Coronary artery (tissue), 2 donors: Measurements from ENCODE around the gene ASMTL.
"Not testable (repeated sequence)": the region's sequence is repeated elsewhere in the genome, so short reads cannot be mapped to it uniquely, and the experiment has no call there.

Source experiments
- DNase-seq: peaks from one replicate; pipeline ENCODE4 v3.0.0-alpha.2; 2017; ENCODE audit warnings: low spot score
- H3K27ac ChIP-seq, 2 donors: fragments of 200-600 bp; sonication (generic); one replicate each; pipeline ENCODE4 v1.5.1; 2016 to 2019
- H3K4me3 ChIP-seq: fragments of 200-600 bp; sonication (generic); 2 replicates; pipeline ENCODE4 v1.5.1; 2016; ENCODE audit warnings: mild to moderate bottlenecking, moderate library complexity
- TF ChIP-seq, protein P1 (sequence below): fragments of 200-600 bp; sonication (generic); IDR thresholded peaks from one replicate; pipeline ENCODE4 v1.5.1; 2019; ENCODE audit warnings: antibody characterized with exemption

ASMTL gene

GRCh38 chrX:1434871-1435240, 17.9 kb downstream of the ASMTL start:
- no peak for DNase-seq
- TF ChIP-seq, protein P1, sequence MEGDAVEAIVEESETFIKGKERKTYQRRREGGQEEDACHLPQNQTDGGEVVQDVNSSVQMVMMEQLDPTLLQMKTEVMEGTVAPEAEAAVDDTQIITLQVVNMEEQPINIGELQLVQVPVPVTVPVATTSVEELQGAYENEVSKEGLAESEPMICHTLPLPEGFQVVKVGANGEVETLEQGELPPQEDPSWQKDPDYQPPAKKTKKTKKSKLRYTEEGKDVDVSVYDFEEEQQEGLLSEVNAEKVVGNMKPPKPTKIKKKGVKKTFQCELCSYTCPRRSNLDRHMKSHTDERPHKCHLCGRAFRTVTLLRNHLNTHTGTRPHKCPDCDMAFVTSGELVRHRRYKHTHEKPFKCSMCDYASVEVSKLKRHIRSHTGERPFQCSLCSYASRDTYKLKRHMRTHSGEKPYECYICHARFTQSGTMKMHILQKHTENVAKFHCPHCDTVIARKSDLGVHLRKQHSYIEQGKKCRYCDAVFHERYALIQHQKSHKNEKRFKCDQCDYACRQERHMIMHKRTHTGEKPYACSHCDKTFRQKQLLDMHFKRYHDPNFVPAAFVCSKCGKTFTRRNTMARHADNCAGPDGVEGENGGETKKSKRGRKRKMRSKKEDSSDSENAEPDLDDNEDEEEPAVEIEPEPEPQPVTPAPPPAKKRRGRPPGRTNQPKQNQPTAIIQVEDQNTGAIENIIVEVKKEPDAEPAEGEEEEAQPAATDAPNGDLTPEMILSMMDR: no peak
- no peak overlapping the region for H3K4me3 ChIP-seq
- H3K27ac ChIP-seq: no peak overlapping the region

DNA sequence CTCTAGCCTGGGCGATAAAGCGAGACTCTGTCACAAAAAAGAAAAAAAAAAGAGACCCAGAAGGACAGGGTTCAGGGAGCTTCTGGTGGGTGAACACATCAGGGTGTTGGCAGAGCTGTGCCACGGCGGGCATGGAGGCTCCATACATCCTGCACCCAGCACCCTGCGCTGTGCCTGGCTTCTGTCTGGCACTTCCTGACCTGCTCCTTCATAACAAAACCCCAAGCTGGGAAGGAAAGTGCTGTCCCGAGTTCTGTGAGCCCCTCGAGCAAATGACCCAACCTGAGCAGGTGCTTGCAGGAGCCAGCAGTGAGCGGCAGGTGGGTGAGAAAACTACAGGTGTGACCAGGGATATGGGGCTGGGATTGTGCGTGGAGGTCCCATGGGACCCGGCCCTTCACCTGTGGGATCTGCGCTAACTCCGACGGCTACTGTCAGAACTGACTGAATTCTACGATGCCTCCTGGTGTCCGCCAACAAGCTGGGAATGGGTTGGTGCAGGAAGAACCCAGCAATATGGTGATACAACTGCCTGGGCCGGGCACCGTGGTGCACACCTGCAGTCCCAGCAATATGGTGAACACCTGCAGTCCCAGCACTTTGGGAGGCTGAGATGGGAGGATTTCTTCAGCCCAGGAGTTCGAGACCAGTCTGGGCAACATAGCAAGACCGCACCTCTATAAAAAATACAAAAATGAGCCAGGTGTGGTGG, 18.9 kb downstream of the ASMTL start:
- DNase-seq: no peak
- Histone ChIP-seq H3K27ac (no peak overlapping the region), H3K4me3 (no peak overlapping the region)
- TF ChIP-seq, protein P1: no peak

- no peak for DNase-seq
- TF ChIP-seq, protein P1: no peak
These were observed 22.3 kb downstream of the ASMTL start for GRCh38 chrX:1430451-1430850.

DNA sequence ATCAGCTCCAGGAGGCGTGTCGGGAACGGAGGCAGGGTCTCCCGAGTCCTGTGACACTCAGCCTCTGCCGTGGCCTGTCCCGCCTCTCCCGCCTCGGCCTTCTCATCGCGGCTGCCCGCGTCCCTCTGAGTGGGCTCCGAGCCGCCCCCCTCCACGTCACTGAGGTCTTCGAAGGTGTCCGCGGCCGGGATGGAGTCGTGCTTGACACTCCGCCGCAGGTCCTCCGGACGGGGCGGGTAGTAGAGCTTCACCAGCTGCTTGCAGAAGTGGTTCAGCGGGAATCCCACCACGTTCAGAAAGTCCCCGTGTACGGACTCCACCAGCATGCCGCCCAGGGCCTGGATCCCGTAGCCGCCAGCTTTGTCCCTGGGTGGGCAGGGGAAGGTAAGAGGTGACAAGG, 25.0 kb downstream of the ASMTL start:
- TF ChIP-seq, protein P1: no peak

More at GRCh38 chrX:1430451-1430850, 22.3 kb downstream of the ASMTL start:
- no peak overlapping the region for H3K27ac ChIP-seq
- no peak overlapping the region for H3K4me3 ChIP-seq

DNA sequence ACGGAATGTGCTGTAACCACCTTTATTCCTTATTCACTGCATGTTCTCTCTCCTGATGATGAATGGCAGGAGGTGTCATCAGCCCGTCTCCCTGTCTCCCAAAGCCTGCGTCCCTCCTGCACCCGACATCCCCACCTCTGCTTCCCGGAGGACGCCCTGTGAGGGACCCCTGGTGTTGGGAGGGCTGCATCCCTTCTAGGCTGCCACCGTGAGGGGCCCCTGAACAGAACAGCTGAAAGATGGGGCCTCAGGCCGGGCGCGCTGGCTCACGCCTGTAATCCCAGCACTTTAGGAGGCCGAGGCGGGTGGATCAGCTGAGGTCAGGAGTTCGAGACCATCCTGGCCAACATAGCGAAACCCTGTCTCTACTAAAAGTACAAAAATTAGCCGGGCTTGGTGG, 26.4 kb downstream of the ASMTL start:
- H3K27ac ChIP-seq, DNase-seq, H3K4me3 ChIP-seq: not testable (repeated sequence)

More for the DNA sequence above, 25.0 kb downstream of the ASMTL start:
- Histone ChIP-seq H3K4me3 (no peak overlapping the region), H3K27ac (no peak overlapping the region)
- DNase-seq: no peak

DNA sequence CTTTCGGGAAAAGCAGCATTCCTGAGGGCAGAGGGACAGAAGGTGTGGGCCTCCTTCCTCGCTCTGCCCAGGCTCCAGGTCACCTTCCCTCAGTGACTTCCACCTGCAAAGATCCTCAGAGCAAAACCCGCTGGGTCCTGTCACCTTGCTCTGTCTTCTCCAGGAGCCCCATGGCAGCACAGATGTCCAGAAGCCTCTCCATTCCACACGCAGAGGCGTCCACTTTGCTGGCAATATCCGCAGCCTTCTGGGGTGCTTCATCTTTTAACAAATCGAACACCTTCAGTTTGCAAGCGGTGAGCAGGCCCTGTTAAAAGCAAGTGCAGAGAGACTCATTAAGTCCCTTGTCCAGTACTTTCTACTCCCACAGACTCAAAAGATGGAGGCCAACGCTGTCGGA, 27.3 kb downstream of the ASMTL start:
- TF ChIP-seq, protein P1: no peak
- Histone ChIP-seq H3K4me3 (no peak overlapping the region), H3K27ac (no peak overlapping the region)
- DNase-seq: no peak

GRCh38 chrX:1424147-1424851, 28.4 kb downstream of the ASMTL start:
- no peak for DNase-seq

More at GRCh38 chrX:1424147-1424851, 28.4 kb downstream of the ASMTL start:
- TF ChIP-seq, protein P1: no peak
- Histone ChIP-seq H3K27ac (no peak overlapping the region), H3K4me3 (no peak overlapping the region)
